ENCODE measurements around the gene GPR85. TPM values are rescaled to one million over a fixed set of nuclear protein-coding genes. Genes with fewer than 3 reads are reported as not detected.

Gene GPR85
- 2.9 TPM for total RNA-seq
- long read RNA-seq, partial matches to known transcripts: 0 of 3 reads
- long read RNA-seq, other reads (novel, unspliced or antisense): 2 of 3 reads

DNA sequence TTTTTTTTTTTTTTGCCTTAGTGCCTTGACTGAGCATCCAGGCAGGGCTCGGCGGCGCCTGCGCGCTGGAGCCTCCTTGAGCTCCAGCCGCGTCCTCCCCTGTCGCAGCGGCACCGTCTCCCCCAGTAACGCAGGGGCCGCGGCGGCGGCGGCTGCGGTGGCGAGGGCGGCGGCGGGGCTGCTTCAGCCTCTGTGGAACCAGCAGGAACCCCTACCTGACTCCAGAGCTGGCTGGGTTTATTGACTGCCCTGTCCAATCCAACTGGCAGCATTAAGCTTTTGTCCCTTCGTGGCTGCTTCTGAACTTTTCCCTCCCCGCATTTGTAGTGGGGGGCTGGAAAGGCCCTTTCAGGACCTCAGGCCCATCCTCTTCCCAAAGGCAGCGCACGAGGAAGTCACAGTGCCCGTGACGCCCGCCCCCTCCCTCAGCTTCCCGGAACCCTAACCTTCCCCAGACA lies at the start of gene GPR85:
TSS of gene GPR85 (minus strand) at position 397 of the 458 bp plus-strand sequence. CDS start 2,106 bp downstream, outside the sequence.
- H3K27ac ChIP-seq: peak within 1 kb of the TSS; percentile 65

DNA sequence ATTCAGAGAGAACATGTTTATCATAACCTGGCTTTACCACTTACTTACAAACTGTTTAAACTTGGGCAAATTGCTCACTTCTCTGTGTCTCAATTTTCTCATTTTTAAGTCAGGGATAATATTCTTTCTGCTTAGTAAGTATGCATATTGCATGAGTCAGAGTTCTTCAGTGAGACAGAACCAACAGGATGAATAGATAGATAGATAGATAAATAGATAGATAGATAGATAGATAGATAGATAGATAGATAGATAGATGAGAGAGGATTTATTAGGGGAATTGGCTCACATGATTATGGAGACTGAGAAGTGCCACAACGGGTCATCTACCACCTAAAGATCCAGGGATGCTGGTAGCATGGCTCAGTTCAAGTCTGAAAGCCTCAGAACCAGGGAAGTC lies 47.4 kb upstream of the GPR85 start:
- Histone ChIP-seq H3K9me3 (no peaks in the 10 kb centered on the region), H3K27ac (no peak overlapping the region), H3K36me3 (no peaks in the 10 kb centered on the region), H3K4me3 (no peak overlapping the region), H3K27me3 (no peaks in the 10 kb centered on the region), H3K4me1 (no peaks in the 10 kb centered on the region)
- intact Hi-C loops (cut with DNase I): no loop called here
- TF ChIP-seq, protein P1, sequence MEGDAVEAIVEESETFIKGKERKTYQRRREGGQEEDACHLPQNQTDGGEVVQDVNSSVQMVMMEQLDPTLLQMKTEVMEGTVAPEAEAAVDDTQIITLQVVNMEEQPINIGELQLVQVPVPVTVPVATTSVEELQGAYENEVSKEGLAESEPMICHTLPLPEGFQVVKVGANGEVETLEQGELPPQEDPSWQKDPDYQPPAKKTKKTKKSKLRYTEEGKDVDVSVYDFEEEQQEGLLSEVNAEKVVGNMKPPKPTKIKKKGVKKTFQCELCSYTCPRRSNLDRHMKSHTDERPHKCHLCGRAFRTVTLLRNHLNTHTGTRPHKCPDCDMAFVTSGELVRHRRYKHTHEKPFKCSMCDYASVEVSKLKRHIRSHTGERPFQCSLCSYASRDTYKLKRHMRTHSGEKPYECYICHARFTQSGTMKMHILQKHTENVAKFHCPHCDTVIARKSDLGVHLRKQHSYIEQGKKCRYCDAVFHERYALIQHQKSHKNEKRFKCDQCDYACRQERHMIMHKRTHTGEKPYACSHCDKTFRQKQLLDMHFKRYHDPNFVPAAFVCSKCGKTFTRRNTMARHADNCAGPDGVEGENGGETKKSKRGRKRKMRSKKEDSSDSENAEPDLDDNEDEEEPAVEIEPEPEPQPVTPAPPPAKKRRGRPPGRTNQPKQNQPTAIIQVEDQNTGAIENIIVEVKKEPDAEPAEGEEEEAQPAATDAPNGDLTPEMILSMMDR (IDR thresholded peaks at IDR 0.05): no peak
- no peak for DNase-seq
- ATAC-seq: no peak

More for the DNA sequence above, at the start of gene GPR85:
- TF ChIP-seq, protein P1 (IDR thresholded peaks at IDR 0.05): no peak
- H3K36me3 ChIP-seq: no peaks in the 10 kb centered on the region
- intact Hi-C loops (cut with DNase I): no loop called here
- no peaks in the 10 kb centered on the region for H3K4me1 ChIP-seq
- no peaks in the 10 kb centered on the region for H3K27me3 ChIP-seq
- peak; percentile 91 for ATAC-seq
- peak; percentile 81 for DNase-seq
- H3K4me3 ChIP-seq: peak within 1 kb of the TSS; percentile 53
- H3K9me3 ChIP-seq: no peaks in the 10 kb centered on the region

GRCh38 chr7:113131367-113131766 lies 44.7 kb upstream of the GPR85 start:
- no peak overlapping the region for H3K27ac ChIP-seq
- DNase-seq: no peak
- H3K4me1 ChIP-seq: no peaks in the 10 kb centered on the region
- TF ChIP-seq, protein P1 (IDR thresholded peaks at IDR 0.05): no peak
- intact Hi-C loops (cut with DNase I): no loop called here
- no peaks in the 10 kb centered on the region for H3K36me3 ChIP-seq
- no peaks in the 10 kb centered on the region for H3K9me3 ChIP-seq
- no peak overlapping the region for H3K4me3 ChIP-seq
- no peak for ATAC-seq
- no peaks in the 10 kb centered on the region for H3K27me3 ChIP-seq

DNA sequence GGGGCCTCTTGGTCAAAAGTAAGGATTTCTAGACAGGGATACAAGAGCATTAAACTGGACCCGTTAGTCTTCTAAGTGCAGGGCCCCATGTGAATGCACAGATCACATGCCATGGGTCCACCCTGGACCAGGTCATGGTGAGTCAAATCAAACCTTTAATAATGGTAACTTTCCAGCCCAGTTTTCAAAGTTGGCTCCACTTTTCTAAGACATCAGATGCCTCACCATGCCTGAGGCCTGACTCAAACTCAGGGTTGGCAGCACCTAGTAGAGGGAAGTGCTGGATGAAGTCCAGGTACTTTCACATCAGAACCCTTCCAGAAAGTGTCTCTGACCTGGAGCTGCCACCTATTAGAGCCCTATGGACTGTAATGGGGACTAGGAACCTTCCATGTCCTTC lies 41.4 kb upstream of the GPR85 start:
- intact Hi-C loops (cut with DNase I): no loop called here
- TF ChIP-seq, protein P1 (IDR thresholded peaks at IDR 0.05): no peak
- no peak for DNase-seq
- no peak overlapping the region for H3K4me3 ChIP-seq
- H3K27me3 ChIP-seq: no peaks in the 10 kb centered on the region
- H3K27ac ChIP-seq: no peak overlapping the region
- H3K36me3 ChIP-seq: no peaks in the 10 kb centered on the region
- H3K9me3 ChIP-seq: no peaks in the 10 kb centered on the region
- no peaks in the 10 kb centered on the region for H3K4me1 ChIP-seq
- no peak for ATAC-seq

- TF ChIP-seq, protein P1 (IDR thresholded peaks at IDR 0.05): no peak
- Histone ChIP-seq H3K27me3 (no peaks in the 10 kb centered on the region), H3K9me3 (no peaks in the 10 kb centered on the region), H3K4me1 (no peaks in the 10 kb centered on the region), H3K27ac (no peak overlapping the region), H3K36me3 (no peaks in the 10 kb centered on the region), H3K4me3 (no peak overlapping the region)
- intact Hi-C loops (cut with DNase I): no loop called here
- DNase-seq (no peak), ATAC-seq (no peak)
Measured at GRCh38 chr7:113125728-113126127, 39.1 kb upstream of the GPR85 start.

DNA sequence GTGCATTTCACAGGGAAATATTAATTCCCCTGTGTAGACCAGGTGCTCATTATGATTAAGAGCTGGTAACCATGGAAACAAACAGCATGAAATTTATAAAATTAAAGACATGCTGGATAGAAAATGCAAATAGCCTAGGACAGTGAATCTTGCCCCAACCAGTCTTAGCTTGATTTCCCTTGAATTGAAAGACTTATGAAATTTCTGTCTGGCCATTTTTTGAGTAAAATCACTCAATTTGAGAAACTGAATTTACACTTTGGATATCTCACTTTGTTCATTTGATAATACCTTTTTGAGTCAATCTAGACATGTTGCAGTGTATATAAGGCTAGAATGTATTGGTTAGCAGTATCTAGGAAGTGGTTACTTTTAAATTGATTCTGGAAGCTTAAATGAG lies 36.1 kb upstream of the GPR85 start:
- Histone ChIP-seq H3K4me1 (peaks cover under 1% of the 10 kb centered on the region), H3K4me3 (no peak overlapping the region), H3K36me3 (no peaks in the 10 kb centered on the region), H3K27ac (no peak overlapping the region), H3K27me3 (no peaks in the 10 kb centered on the region), H3K9me3 (no peaks in the 10 kb centered on the region)
- TF ChIP-seq, protein P1 (IDR thresholded peaks at IDR 0.05): no peak
- no peak for ATAC-seq
- intact Hi-C loops (cut with DNase I): no loop called here
- no peak for DNase-seq

All from upper lobe of right lung (tissue), 1 donor.